Measurements from ENCODE around the gene FBXO5. TPM values are rescaled to one million over a fixed set of nuclear protein-coding genes. Genes with fewer than 3 reads are reported as not detected.
"Not testable (repeated sequence)": the region's sequence is repeated elsewhere in the genome, so short reads cannot be mapped to it uniquely, and the experiment has no call there.

Gene FBXO5
- total and polyA plus RNA-seq, 2 donors, result 3.3 to 24.1 TPM

GRCh38 chr6:153003366-153003690 is 20.5 kb upstream of the FBXO5 start:
- no peaks in the 10 kb centered on the region for H3K4me1 ChIP-seq (ENCODE audit: insufficient read depth)
- WGBS, result 1% methylated on average over 6 of the region's 6 CpGs
- no peaks in the 10 kb centered on the region for H3K36me3 ChIP-seq (ENCODE audit: insufficient read depth)
- DNase-seq (ENCODE audit: extremely low spot score), result no peak
- peak overlapping the region; percentile 70 for H3K4me3 ChIP-seq (ENCODE audit: low read depth, low read length)
- H3K27ac ChIP-seq (ENCODE audit: low read depth), result peak overlapping the region; percentile 13

GRCh38 chr6:153002613-153003365 is 19.9 kb upstream of the FBXO5 start, which contains the start of gene MTRF1L:
Gene MTRF1L, minus strand, starts transcription at chr6:153002709. Its CDS starts 24 bp downstream, at chr6:153002685.
- DNase-seq (ENCODE audit: extremely low spot score), result peak; percentile 94
- H3K4me1 ChIP-seq (ENCODE audit: insufficient read depth), result no peaks in the 10 kb centered on the region
- H3K4me3 ChIP-seq (ENCODE audit: low read depth, low read length), result peak within 1 kb of the TSS; percentile 70
- H3K27ac ChIP-seq (ENCODE audit: low read depth), result peak within 1 kb of the TSS; percentile 13
- H3K36me3 ChIP-seq (ENCODE audit: insufficient read depth), result no peaks in the 10 kb centered on the region
- under 1% methylated on average over 52 of the region's 52 CpGs for WGBS

GRCh38 chr6:153001767-153002612 is 19.1 kb upstream of the FBXO5 start:
- 3% methylated on average over 21 of the region's 31 CpGs for WGBS
- Histone ChIP-seq H3K36me3 (ENCODE audit: insufficient read depth) (peaks cover 3% of the 10 kb centered on the region), H3K4me3 (ENCODE audit: low read depth, low read length) (peak overlapping the region; percentile 70), H3K4me1 (ENCODE audit: insufficient read depth) (peaks cover 1% of the 10 kb centered on the region), H3K27ac (ENCODE audit: low read depth) (no peak overlapping the region)
- no peak for DNase-seq (ENCODE audit: extremely low spot score)

- 94% methylated on average over 9 of the region's 9 CpGs for whole genome bisulfite sequencing
- H3K27ac ChIP-seq (ENCODE audit: low read depth); H3K36me3 ChIP-seq (ENCODE audit: insufficient read depth); DNase-seq (ENCODE audit: extremely low spot score); H3K4me3 ChIP-seq (ENCODE audit: low read depth, low read length); H3K4me1 ChIP-seq (ENCODE audit: insufficient read depth): not testable (repeated sequence)
Observed at GRCh38 chr6:153000790-153001189, 17.9 kb upstream of the FBXO5 start.

- H3K4me1 ChIP-seq (ENCODE audit: insufficient read depth), result peaks cover 1% of the 10 kb centered on the region
- no peak overlapping the region for H3K4me3 ChIP-seq (ENCODE audit: low read depth, low read length)
- H3K27ac ChIP-seq (ENCODE audit: low read depth), result no peak overlapping the region
- H3K36me3 ChIP-seq (ENCODE audit: insufficient read depth), result peaks cover 3% of the 10 kb centered on the region
- no peak for DNase-seq (ENCODE audit: extremely low spot score)
Observed at GRCh38 chr6:153000243-153000642, 17.4 kb upstream of the FBXO5 start.

- WGBS, result 78% methylated on average over 2 of the region's 2 CpGs
- not testable (repeated sequence) for H3K4me1 ChIP-seq (ENCODE audit: insufficient read depth); H3K36me3 ChIP-seq (ENCODE audit: insufficient read depth); DNase-seq (ENCODE audit: extremely low spot score); H3K27ac ChIP-seq (ENCODE audit: low read depth); H3K4me3 ChIP-seq (ENCODE audit: low read depth, low read length)
Observed at GRCh38 chr6:152999538-152999937, 16.7 kb upstream of the FBXO5 start.

- H3K4me3 ChIP-seq (ENCODE audit: low read depth, low read length), result no peak overlapping the region
- H3K27ac ChIP-seq (ENCODE audit: low read depth), result no peak overlapping the region
- H3K4me1 ChIP-seq (ENCODE audit: insufficient read depth), result peaks cover 1% of the 10 kb centered on the region
- peaks cover 5% of the 10 kb centered on the region for H3K36me3 ChIP-seq (ENCODE audit: insufficient read depth)
- no peak for DNase-seq (ENCODE audit: extremely low spot score)
Observed at GRCh38 chr6:152993847-152994246, 11.0 kb upstream of the FBXO5 start.

- no peak overlapping the region for H3K4me3 ChIP-seq (ENCODE audit: low read depth, low read length)
- no peak for DNase-seq (ENCODE audit: extremely low spot score)
- peaks cover 5% of the 10 kb centered on the region for H3K36me3 ChIP-seq (ENCODE audit: insufficient read depth)
- peaks cover 1% of the 10 kb centered on the region for H3K4me1 ChIP-seq (ENCODE audit: insufficient read depth)
- no peak overlapping the region for H3K27ac ChIP-seq (ENCODE audit: low read depth)
Observed at GRCh38 chr6:152993431-152993830, 10.6 kb upstream of the FBXO5 start.

GRCh38 chr6:152986978-152987377 is 4.1 kb upstream of the FBXO5 start:
- Histone ChIP-seq H3K4me3 (ENCODE audit: low read depth, low read length) (no peak overlapping the region), H3K4me1 (ENCODE audit: insufficient read depth) (no peaks in the 10 kb centered on the region), H3K36me3 (ENCODE audit: insufficient read depth) (peaks cover 2% of the 10 kb centered on the region), H3K27ac (ENCODE audit: low read depth) (no peak overlapping the region)
- WGBS, result 78% methylated on average over 2 of the region's 2 CpGs
- DNase-seq (ENCODE audit: extremely low spot score), result no peak

GRCh38 chr6:152985300-152985699 is 2.5 kb upstream of the FBXO5 start:
- DNase-seq (ENCODE audit: extremely low spot score); H3K36me3 ChIP-seq (ENCODE audit: insufficient read depth); H3K4me1 ChIP-seq (ENCODE audit: insufficient read depth); H3K4me3 ChIP-seq (ENCODE audit: low read depth, low read length): not testable (repeated sequence)
- WGBS, result 90% methylated on average over 11 of the region's 11 CpGs
- peak overlapping the region; percentile 10 for H3K27ac ChIP-seq (ENCODE audit: low read depth)

GRCh38 chr6:152984513-152984872 is 1.7 kb upstream of the FBXO5 start:
- Histone ChIP-seq H3K4me3 (ENCODE audit: low read depth, low read length) (peak overlapping the region; percentile 1), H3K27ac (ENCODE audit: low read depth) (no peak overlapping the region), H3K36me3 (ENCODE audit: insufficient read depth) (no peaks in the 10 kb centered on the region), H3K4me1 (ENCODE audit: insufficient read depth) (no peaks in the 10 kb centered on the region)
- no peak for DNase-seq (ENCODE audit: extremely low spot score)
- 5% methylated on average over 7 of the region's 7 CpGs for WGBS

GRCh38 chr6:152983637-152984512 is 1.0 kb upstream of the FBXO5 start:
- Histone ChIP-seq H3K4me3 (ENCODE audit: low read depth, low read length) (peak overlapping the region; percentile 60), H3K4me1 (ENCODE audit: insufficient read depth) (no peaks in the 10 kb centered on the region), H3K27ac (ENCODE audit: low read depth) (peak overlapping the region; percentile 66), H3K36me3 (ENCODE audit: insufficient read depth) (no peaks in the 10 kb centered on the region)
- WGBS, result under 1% methylated on average over 38 of the region's 38 CpGs
- DNase-seq (ENCODE audit: extremely low spot score), result peak; percentile 62

GRCh38 chr6:152981989-152982903 is 595 bp downstream of the FBXO5 start:
- no peaks in the 10 kb centered on the region for H3K36me3 ChIP-seq (ENCODE audit: insufficient read depth)
- no peaks in the 10 kb centered on the region for H3K4me1 ChIP-seq (ENCODE audit: insufficient read depth)
- H3K27ac ChIP-seq (ENCODE audit: low read depth), result no peak overlapping the region
- DNase-seq (ENCODE audit: extremely low spot score), result no peak
- WGBS, result 2% methylated on average over 70 of the region's 71 CpGs
- H3K4me3 ChIP-seq (ENCODE audit: low read depth, low read length), result peak overlapping the region; percentile 68
